Fibroblast of peridontal ligament (primary cell): ENCODE data around the gene NEMP1.
"Not testable (repeated sequence)": the region's sequence is repeated elsewhere in the genome, so short reads cannot be mapped to it uniquely, and the experiment has no call there.

Source experiments
- DNase-seq: peaks from one replicate; pipeline ENCODE4 v3.0.0-alpha.2; 2010; ENCODE audit errors: extremely low read depth

Gene NEMP1

GRCh38 chr12:57029457-57029856 lies 49.1 kb downstream of the NEMP1 start:
- no peak for DNase-seq

- DNase-seq, result no peak
These were observed 50.8 kb downstream of the NEMP1 start for GRCh38 chr12:57027805-57028153.

- DNase-seq, result no peak
These were observed 51.4 kb downstream of the NEMP1 start for GRCh38 chr12:57027011-57027804.

GRCh38 chr12:57025196-57025595 lies 53.4 kb downstream of the NEMP1 start:
- no peak for DNase-seq

GRCh38 chr12:57022324-57022723 lies 56.3 kb downstream of the NEMP1 start:
- DNase-seq, result peak; percentile 73

DNA sequence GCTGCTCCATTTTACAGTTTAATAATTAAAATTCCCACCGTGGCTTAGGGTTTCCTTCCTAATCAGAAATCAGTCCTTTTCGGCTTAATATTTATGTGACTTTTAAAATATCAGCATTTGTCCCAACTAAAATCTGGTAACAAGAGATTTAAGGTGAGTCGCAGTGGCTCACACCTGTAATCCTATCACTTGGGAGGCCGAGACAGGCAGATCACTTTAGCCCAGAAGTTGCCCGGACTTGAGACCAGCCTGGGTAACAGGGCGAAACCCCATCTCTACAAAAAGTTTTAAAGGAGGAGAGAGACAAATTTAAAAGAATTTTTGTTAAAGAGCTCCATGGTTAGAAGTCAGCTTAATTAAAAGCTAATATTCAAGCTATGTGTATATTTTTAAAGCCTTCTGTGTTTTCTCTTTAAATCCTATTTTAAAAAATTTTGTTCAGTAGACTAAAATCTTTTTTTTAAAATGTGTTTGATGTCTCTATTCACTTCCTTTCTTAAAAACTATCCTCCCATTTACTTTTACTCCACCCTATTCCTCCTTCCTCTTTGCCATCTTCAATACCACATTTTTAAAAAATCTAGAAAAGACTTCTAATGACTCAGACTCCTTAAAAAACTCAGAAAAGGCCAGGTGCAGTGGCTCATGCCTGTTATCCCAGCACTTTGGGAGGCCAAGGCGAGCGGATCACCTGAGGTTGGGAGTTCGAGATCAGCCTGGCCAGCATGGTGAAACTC lies 58.4 kb downstream of the NEMP1 start:
- no peak for DNase-seq

- DNase-seq, result no peak
These were observed 59.7 kb downstream of the NEMP1 start for GRCh38 chr12:57018906-57019305.

DNA sequence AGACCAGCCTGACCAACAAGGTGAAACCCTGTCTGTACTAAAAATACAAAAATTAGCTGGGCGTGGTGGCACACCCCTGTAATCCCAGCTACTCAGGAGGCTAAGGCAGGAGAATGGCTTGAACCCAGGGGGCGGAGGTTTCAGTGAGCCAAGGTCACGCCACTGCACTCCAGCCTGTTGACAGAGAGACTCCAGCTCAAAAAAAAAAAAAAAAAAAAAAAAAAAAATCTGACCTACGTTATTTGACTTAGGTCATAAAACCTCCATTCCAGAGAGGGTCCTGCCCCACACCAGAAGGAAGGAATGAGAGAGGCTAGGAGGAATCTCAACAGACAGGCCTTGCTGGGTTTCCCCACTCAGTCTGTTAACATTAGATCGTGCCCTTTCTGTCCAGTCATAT lies 60.2 kb downstream of the NEMP1 start:
- not testable (repeated sequence) for DNase-seq

DNA sequence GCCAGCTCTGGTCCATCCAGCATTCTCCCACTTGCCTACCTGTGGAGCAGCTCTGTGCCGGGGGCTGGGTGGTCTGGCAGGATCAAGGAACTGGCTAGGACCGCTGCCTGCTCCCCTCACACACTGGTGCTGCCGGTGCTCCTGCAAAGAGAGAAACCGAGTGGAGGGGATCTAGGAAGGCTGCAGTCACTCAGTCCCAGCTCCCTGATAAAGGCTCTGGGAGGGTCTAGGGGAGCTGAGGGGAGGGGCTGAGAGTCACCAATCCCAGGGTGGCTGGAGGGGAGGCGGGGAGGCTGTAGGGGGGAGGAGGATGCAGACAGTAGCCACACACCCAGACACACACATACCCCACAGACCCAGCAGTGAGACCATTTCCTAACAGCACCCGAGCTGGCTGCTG lies 62.2 kb downstream of the NEMP1 start, which contains the start of gene TAC3:
Gene TAC3 (minus strand): TSS at position 182 of the 400 bp plus-strand sequence. CDS start 732 bp downstream, outside the sequence.
- DNase-seq, result no peak

- no peak for DNase-seq
These were observed 65.8 kb downstream of the NEMP1 start for GRCh38 chr12:57012600-57013465.

- DNase-seq, result no peak
These were observed 66.9 kb downstream of the NEMP1 start for GRCh38 chr12:57011438-57012424.

DNA sequence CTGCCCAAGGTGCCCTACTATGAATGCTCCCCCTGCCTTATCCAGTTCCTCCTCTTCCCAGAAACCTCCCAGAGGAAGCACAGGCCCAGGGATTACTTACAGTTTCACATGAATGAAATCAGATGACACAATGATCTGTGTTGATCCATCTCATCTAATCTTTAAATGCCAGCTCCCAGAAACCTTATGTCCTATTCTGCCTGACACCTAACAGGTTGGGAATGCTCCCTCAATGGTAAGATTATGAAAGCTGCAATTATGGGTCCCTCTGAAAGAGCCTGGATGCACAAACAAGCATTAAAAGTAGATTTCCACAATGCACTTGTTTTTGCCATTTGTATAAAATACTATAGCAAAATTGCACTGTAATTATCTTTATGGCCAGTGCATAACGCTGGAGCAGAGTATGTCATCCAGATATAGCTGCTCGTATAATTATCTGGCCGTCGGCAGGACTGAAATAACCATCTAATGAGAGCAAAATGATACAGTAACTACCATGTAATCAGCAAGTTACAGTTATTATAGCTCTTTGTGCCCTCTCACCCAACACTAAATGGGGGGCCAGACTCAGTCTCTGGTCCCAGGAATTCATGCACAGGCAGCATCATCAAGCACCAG lies 67.9 kb downstream of the NEMP1 start:
- DNase-seq, result no peak

DNA sequence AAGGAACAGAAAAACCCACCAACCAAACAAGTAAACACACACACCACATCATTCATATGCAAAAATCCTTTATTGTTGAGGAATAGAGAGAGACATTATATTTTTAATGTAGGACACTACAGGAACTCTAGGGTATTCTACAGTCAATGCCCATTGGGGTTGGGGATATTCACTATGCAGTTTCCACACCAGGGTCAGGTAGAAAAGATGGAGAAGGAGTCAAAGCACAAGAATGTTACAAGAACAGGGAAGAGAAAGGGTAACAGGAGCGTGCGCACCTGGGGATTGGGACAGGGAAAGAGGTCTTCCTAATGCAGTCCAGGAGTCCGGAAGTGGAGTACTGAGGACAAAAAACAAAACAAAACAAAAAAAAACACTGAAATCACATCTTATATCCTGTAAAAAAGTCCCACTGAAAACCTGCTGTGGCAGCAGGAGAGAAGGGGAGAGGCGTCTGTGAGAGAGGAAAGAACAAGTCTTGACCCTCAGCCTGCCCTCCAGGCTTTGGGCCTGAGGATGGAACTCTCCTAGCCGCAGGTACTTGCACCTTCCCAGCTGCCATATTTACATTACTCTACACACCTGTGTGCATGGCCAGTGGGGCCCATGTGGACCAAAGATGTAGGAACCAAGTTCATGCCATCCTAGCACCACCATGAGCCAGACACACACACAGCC lies 68.5 kb downstream of the NEMP1 start:
- no peak for DNase-seq

DNA sequence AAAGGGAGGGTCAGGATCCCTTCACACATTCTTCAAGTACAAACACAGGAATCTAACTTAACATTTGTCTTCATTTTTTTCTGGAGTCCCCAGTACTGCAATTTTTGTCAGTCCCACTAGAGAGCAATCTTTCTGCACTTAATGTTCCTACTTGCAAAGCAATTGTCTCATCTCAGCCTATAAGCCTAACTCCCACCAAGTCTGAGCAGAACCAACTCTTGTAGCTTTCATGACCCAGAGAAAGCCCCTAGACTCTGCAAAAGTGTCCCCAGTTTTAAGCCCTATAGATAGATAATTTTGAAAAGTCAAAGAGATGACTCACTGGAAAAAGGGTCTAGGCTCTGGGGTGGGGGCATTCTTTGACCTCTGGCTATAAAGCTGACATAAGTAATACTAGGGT lies 70.4 kb downstream of the NEMP1 start:
- DNase-seq, result peak; percentile 87

DNA sequence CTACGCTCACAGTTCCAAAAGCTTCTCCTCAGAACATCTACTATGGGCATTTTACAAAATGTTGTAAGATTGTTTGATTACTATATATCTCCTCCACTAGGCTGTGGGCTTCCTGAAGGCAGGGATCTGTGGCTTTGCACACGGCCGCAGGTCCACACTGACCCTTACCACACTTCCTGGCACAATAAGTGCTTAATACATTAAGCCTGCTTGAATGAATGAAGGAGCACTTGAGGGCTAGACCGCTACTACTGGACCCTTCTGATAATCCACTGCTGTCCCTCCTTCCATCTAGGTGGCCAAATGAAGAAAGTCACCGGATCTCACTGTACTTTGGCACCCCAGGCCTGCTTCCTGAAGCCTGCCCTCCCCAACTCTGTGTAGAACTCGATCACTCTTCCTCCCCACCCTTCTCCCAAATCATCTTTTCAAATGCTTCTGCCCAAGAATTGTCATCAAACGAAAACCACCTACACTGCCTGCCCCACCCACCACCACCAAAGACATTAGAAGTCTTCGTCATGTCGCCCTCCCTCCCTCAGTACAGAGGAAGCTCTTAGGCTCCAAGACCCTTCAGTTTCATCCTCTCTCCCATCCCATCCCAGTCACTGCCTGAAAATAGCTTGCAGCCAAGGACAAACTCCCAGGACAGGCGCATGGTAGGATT lies 71.6 kb downstream of the NEMP1 start:
- DNase-seq, result no peak

DNA sequence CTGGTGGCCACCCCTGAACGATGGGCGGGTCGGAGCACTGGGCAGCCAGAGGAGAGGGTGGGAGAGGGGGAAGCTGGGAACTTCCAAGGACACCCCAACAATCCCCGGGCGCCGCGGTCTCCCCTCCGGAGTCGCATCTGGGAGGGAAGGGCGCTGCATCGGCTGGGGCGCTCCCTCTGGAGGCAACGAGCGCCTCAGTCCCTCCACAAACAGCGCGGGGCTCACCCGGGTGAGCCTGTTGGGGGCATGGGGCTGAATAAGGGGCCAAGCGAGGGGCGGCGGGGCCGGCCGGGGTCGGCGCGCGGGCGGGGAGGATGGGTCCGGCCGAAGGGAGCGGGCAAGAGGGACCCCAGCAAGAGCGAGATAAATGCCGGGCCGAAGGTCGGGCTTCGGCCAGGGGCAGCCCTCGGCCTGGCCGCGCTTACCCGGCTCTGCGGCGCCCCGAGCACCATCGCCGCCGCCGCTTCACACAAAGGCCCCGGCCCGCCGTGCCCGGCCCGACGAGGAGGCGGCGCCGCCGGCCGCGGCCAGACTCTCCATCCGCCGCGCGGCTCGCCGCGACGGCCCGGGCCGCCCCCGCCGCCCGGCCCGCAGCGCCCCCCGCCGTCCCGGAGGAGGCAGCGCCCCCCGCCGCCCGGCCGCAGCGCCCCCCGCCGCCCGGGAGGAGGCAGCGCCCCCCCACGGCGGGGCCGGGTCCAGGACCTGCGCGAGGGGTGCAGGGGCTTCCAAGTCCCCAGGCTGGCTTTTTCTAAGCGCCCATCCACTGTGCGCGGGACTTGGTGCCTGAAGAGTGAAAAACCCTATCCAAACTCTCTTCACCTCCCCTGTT lies 72.4 kb downstream of the NEMP1 start, which contains the start of gene ZBTB39:
Gene ZBTB39 (minus strand): TSS at position 567 of the 829 bp plus-strand sequence. CDS start 1,629 bp downstream, outside the sequence.
- DNase-seq, result peak; percentile 18
